ENCODE data around the gene AUTS2. TPM values are rescaled to one million over a fixed set of nuclear protein-coding genes. Genes with fewer than 3 reads are reported as not detected.

The AUTS2 gene
- total RNA-seq, 1 donor from 2014 or later = 125 TPM

DNA sequence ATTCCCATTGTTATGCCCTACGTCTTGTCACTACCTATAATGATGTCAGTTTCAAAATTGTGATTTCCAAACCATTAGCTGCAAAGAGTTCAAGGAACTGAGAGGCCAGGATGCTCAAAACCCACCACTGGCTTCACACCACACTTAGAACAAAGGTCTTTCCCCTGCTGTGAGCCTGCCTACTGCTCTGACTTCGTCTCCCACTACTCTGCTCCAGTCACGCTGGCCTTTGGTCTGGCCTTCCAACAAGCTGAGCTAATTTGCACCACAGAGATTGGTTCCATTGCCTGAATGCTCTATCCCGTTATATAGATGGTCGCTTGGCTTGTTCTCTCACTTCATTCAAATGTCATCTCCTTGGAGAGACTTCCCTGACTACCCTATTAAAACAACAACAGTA is 961.5 kb downstream of the AUTS2 start:
- Mint-ChIP-seq H3K36me3 (ENCODE audit: insufficient read depth) (peaks cover 13% of the 10 kb centered on the region), H3K27me3 (peaks cover 32% of the 10 kb centered on the region), H3K27ac (no peak overlapping the region), H3K4me3 (ENCODE audit: low read depth) (no peak overlapping the region), H3K9me3 (ENCODE audit: low read depth) (peaks cover 6% of the 10 kb centered on the region), H3K4me1 (ENCODE audit: low read depth) (peaks cover 3% of the 10 kb centered on the region)
- no peak for TF ChIP-seq CTCF (IDR thresholded peaks at IDR 0.05; ENCODE audit: unreplicated experiment)
- DNase-seq (ENCODE audit: low spot score, unreplicated experiment) = no peak

GRCh38 chr7:70563960-70564359 is 965.7 kb downstream of the AUTS2 start:
- peaks cover 14% of the 10 kb centered on the region for H3K4me1 Mint-ChIP-seq (ENCODE audit: low read depth)
- peaks cover 8% of the 10 kb centered on the region for H3K36me3 Mint-ChIP-seq (ENCODE audit: insufficient read depth)
- peaks cover 2% of the 10 kb centered on the region for H3K9me3 Mint-ChIP-seq (ENCODE audit: low read depth)
- DNase-seq (ENCODE audit: low spot score, unreplicated experiment) = no peak
- H3K27ac Mint-ChIP-seq = no peak overlapping the region
- no peak for TF ChIP-seq CTCF (IDR thresholded peaks at IDR 0.05; ENCODE audit: unreplicated experiment)
- H3K27me3 Mint-ChIP-seq = peaks cover 48% of the 10 kb centered on the region
- no peak overlapping the region for H3K4me3 Mint-ChIP-seq (ENCODE audit: low read depth)

- H3K4me3 Mint-ChIP-seq (ENCODE audit: low read depth) = no peak overlapping the region
- no peak for TF ChIP-seq CTCF (IDR thresholded peaks at IDR 0.05; ENCODE audit: unreplicated experiment)
- peaks cover 44% of the 10 kb centered on the region for H3K27me3 Mint-ChIP-seq
- DNase-seq (ENCODE audit: low spot score, unreplicated experiment) = no peak
- no peak overlapping the region for H3K27ac Mint-ChIP-seq
- H3K4me1 Mint-ChIP-seq (ENCODE audit: low read depth) = peaks cover 29% of the 10 kb centered on the region
- no peaks in the 10 kb centered on the region for H3K9me3 Mint-ChIP-seq (ENCODE audit: low read depth)
- H3K36me3 Mint-ChIP-seq (ENCODE audit: insufficient read depth) = peaks cover 5% of the 10 kb centered on the region
Observed at GRCh38 chr7:70565721-70566370, 967.6 kb downstream of the AUTS2 start.

DNA sequence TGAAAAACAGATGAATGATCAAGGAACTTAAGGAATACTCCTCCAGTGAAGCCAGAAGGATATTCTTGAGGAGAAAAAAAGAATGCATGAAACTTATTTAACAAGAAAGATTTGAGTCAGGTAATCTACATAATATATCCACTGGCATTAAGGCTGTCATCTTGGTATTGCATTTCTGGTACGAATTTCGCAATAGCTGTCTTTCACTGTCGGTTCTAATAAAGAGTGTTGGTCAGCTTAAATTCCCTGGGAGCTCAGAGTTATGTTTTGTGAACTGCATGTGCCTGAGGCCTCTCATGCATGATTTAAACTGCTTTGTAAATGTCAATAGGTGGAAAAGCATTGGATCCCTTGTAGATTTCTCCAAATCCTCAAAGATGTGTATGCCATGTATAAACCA is 968.4 kb downstream of the AUTS2 start:
- TF ChIP-seq CTCF (IDR thresholded peaks at IDR 0.05; ENCODE audit: unreplicated experiment) = no peak
- DNase-seq (ENCODE audit: low spot score, unreplicated experiment) = no peak
- Mint-ChIP-seq H3K27ac (no peak overlapping the region), H3K4me1 (ENCODE audit: low read depth) (peaks cover 37% of the 10 kb centered on the region), H3K36me3 (ENCODE audit: insufficient read depth) (peaks cover 5% of the 10 kb centered on the region), H3K27me3 (peaks cover 41% of the 10 kb centered on the region), H3K4me3 (ENCODE audit: low read depth) (no peak overlapping the region), H3K9me3 (ENCODE audit: low read depth) (no peaks in the 10 kb centered on the region)

GRCh38 chr7:70568674-70569334 is 970.5 kb downstream of the AUTS2 start:
- peaks cover 47% of the 10 kb centered on the region for H3K4me1 Mint-ChIP-seq (ENCODE audit: low read depth)

More at GRCh38 chr7:70568674-70569334, 970.5 kb downstream of the AUTS2 start:
- Mint-ChIP-seq H3K4me3 (ENCODE audit: low read depth) (no peak overlapping the region), H3K27ac (no peak overlapping the region), H3K9me3 (ENCODE audit: low read depth) (no peaks in the 10 kb centered on the region), H3K36me3 (ENCODE audit: insufficient read depth) (peaks cover 9% of the 10 kb centered on the region), H3K27me3 (peaks cover 35% of the 10 kb centered on the region)
- no peak for TF ChIP-seq CTCF (IDR thresholded peaks at IDR 0.05; ENCODE audit: unreplicated experiment)
- DNase-seq (ENCODE audit: low spot score, unreplicated experiment) = no peak
